ENCODE data around the gene XPNPEP1.
A peak's percentile ranks its signal among the peaks of the same experiment; 100 is the strongest.

XPNPEP1 gene

GRCh38 chr10:109861081-109861480 is 62.2 kb downstream of the XPNPEP1 start:
- no peak for DNase-seq

GRCh38 chr10:109859221-109859620 is 64.1 kb downstream of the XPNPEP1 start:
- no peak for DNase-seq

GRCh38 chr10:109855746-109856145 is 67.6 kb downstream of the XPNPEP1 start:
- no peak for DNase-seq

- no peak for DNase-seq
These were observed 69.4 kb downstream of the XPNPEP1 start for GRCh38 chr10:109853921-109854320.

GRCh38 chr10:109852475-109853037 is 70.8 kb downstream of the XPNPEP1 start:
- DNase-seq, result peak; percentile 27

GRCh38 chr10:109851616-109852474 is 71.5 kb downstream of the XPNPEP1 start:
- no peak for DNase-seq

- DNase-seq, result no peak
These were observed 76.5 kb downstream of the XPNPEP1 start for GRCh38 chr10:109846832-109847231.

- DNase-seq, result no peak
These were observed 78.0 kb downstream of the XPNPEP1 start for GRCh38 chr10:109845308-109845707.

- no peak for DNase-seq
These were observed 84.6 kb downstream of the XPNPEP1 start for GRCh38 chr10:109838592-109839244.

- no peak for DNase-seq
These were observed 85.9 kb downstream of the XPNPEP1 start for GRCh38 chr10:109837384-109837783.

- DNase-seq, result no peak
These were observed 88.1 kb downstream of the XPNPEP1 start for GRCh38 chr10:109835257-109835656.

- no peak for DNase-seq
These were observed 91.5 kb downstream of the XPNPEP1 start for GRCh38 chr10:109831846-109832245.

GRCh38 chr10:109824206-109824605 is 99.1 kb downstream of the XPNPEP1 start:
- DNase-seq, result no peak

- DNase-seq, result no peak
These were observed 100.1 kb downstream of the XPNPEP1 start for GRCh38 chr10:109823196-109823595.

GRCh38 chr10:109821672-109822071 is 101.6 kb downstream of the XPNPEP1 start:
- no peak for DNase-seq

GRCh38 chr10:109820620-109821405 is 102.5 kb downstream of the XPNPEP1 start:
- DNase-seq, result no peak

- no peak for DNase-seq
These were observed 103.5 kb downstream of the XPNPEP1 start for GRCh38 chr10:109819807-109820206.
